AG20443 (cell line): Measurements from ENCODE around the gene TBATA.

Experiments
- DNase-seq: peaks from one replicate; pipeline ENCODE4 v3.0.0; 2012; ENCODE audit warnings: low spot score, mixed read lengths

The TBATA gene

GRCh38 chr10:70742537-70743429 lies 42.4 kb downstream of the TBATA start:
- peak; percentile 89 for DNase-seq

GRCh38 chr10:70740406-70741288 lies 44.5 kb downstream of the TBATA start:
- DNase-seq, result no peak

GRCh38 chr10:70738761-70739121 lies 46.4 kb downstream of the TBATA start:
- DNase-seq, result no peak

GRCh38 chr10:70738006-70738760 lies 47.0 kb downstream of the TBATA start:
- DNase-seq, result no peak

GRCh38 chr10:70737250-70737649 lies 47.9 kb downstream of the TBATA start:
- DNase-seq, result no peak

GRCh38 chr10:70736525-70736924 lies 48.7 kb downstream of the TBATA start:
- no peak for DNase-seq

GRCh38 chr10:70735161-70735560 lies 50.0 kb downstream of the TBATA start:
- DNase-seq, result no peak

- DNase-seq, result peak; percentile 47
Measured at GRCh38 chr10:70733051-70733450, 52.1 kb downstream of the TBATA start.

- DNase-seq, result no peak
Measured at GRCh38 chr10:70732569-70732968, 52.6 kb downstream of the TBATA start.

GRCh38 chr10:70730955-70731354 lies 54.2 kb downstream of the TBATA start:
- no peak for DNase-seq

GRCh38 chr10:70729763-70730357 lies 55.3 kb downstream of the TBATA start:
- no peak for DNase-seq

- no peak for DNase-seq
Measured at GRCh38 chr10:70728328-70728727, 56.8 kb downstream of the TBATA start.

- DNase-seq, result no peak
Measured at GRCh38 chr10:70726909-70727495, 58.2 kb downstream of the TBATA start.

- no peak for DNase-seq
Measured at GRCh38 chr10:70723771-70724170, 61.4 kb downstream of the TBATA start.

- peak; percentile 58 for DNase-seq
Measured at GRCh38 chr10:70722820-70723424, 62.3 kb downstream of the TBATA start.
